ENCODE measurements around the gene SPPL3.

The SPPL3 gene

DNA sequence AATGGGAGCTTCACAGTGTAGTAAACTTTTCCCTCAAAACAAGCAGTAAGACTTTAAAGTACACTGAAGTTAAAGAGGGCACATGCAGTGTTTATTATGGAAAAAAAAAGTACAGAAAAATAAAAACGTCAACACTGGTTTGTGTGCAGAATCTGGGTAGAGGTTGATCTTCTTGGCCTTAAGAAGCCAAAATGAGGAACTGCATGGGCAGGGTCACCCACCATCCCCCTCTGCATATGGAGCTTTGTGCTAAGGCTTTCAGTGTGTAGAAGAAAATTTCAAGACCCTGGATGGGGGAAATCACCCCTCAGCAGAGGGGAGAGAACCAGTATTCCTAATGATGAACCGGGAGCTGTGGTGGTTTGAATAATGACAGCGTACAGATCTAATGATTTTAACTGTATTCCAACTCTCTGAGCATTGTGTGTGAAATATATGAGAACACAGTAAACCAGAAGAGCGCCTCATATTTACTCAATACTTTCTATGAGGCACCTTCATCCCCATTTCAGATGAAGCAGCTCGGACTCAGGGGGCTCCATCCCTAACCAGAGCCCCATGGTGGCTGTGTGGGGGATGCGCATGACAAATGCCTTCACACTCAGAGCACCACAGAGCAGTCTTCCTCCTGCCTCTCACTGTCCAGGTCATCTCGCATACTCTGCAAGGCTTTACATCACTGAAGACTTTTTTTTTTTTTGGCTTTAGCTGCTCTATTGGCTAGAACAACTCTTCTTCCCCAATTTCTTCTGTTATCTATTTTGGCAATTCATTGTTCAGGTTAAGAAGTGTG, 145.2 kb downstream of the SPPL3 start:
- no peak overlapping the region for H3K27ac ChIP-seq
- TF ChIP-seq, protein P1, sequence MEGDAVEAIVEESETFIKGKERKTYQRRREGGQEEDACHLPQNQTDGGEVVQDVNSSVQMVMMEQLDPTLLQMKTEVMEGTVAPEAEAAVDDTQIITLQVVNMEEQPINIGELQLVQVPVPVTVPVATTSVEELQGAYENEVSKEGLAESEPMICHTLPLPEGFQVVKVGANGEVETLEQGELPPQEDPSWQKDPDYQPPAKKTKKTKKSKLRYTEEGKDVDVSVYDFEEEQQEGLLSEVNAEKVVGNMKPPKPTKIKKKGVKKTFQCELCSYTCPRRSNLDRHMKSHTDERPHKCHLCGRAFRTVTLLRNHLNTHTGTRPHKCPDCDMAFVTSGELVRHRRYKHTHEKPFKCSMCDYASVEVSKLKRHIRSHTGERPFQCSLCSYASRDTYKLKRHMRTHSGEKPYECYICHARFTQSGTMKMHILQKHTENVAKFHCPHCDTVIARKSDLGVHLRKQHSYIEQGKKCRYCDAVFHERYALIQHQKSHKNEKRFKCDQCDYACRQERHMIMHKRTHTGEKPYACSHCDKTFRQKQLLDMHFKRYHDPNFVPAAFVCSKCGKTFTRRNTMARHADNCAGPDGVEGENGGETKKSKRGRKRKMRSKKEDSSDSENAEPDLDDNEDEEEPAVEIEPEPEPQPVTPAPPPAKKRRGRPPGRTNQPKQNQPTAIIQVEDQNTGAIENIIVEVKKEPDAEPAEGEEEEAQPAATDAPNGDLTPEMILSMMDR (IDR thresholded peaks at IDR 0.05) = no peak
- no peak for TF ChIP-seq ZFX (IDR thresholded peaks at IDR 0.05; ENCODE audit: borderline replicate concordance)

- no peak overlapping the region for H3K27ac ChIP-seq
These were observed 146.2 kb downstream of the SPPL3 start for GRCh38 chr12:120757949-120758348.

GRCh38 chr12:120757226-120757742, 146.9 kb downstream of the SPPL3 start:
- no peak overlapping the region for H3K27ac ChIP-seq
- TF ChIP-seq ZFX (IDR thresholded peaks at IDR 0.05; ENCODE audit: borderline replicate concordance) = no peak
- TF ChIP-seq, protein P1 (IDR thresholded peaks at IDR 0.05) = no peak

More at GRCh38 chr12:120757949-120758348, 146.2 kb downstream of the SPPL3 start:
- TF ChIP-seq, protein P1 (IDR thresholded peaks at IDR 0.05) = no peak
- TF ChIP-seq ZFX (IDR thresholded peaks at IDR 0.05; ENCODE audit: borderline replicate concordance) = no peak

DNA sequence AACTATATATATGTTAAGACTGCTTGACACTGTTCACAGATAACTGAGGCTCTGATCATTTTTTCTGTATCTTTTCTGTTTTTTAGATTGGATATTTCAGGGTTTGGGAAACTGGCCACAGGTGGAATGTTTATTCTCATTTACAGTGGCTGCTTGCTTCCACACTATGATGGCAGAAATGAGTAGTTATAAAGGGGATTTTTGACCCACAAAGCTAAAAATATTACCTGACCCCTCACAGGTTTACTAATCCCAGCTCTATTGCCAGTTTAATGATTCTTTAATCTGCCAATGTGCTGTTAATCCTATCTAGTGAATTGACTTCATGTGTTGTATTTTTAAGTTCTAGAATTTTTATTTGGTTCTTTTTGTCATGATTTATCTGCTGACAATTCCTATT, 148.9 kb downstream of the SPPL3 start:
- no peak for TF ChIP-seq ZFX (IDR thresholded peaks at IDR 0.05; ENCODE audit: borderline replicate concordance)
- TF ChIP-seq, protein P1 (IDR thresholded peaks at IDR 0.05) = no peak

DNA sequence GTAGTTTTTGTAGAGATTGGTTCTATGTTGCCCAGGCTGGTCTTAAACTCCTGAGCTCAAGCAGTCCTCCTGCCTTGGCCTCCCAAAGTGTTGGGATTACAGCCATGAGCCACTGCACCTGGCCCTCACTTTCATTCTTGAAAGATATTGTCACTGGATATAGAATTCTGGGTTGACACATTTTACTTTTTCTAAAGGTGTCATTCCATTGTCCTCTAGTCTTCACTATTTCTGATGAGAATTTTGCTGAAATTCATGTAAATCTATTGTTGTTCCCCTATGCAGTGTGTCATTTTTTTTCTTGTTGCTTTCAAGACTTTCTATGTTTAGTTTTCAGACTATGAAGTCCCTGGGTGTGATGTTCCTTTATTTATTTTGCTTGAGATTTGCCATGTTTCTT, 149.4 kb downstream of the SPPL3 start:
- H3K27ac ChIP-seq = no peak overlapping the region
- no peak for TF ChIP-seq ZFX (IDR thresholded peaks at IDR 0.05; ENCODE audit: borderline replicate concordance)
- TF ChIP-seq, protein P1 (IDR thresholded peaks at IDR 0.05) = no peak

More for the DNA sequence above, 148.9 kb downstream of the SPPL3 start:
- no peak overlapping the region for H3K27ac ChIP-seq

DNA sequence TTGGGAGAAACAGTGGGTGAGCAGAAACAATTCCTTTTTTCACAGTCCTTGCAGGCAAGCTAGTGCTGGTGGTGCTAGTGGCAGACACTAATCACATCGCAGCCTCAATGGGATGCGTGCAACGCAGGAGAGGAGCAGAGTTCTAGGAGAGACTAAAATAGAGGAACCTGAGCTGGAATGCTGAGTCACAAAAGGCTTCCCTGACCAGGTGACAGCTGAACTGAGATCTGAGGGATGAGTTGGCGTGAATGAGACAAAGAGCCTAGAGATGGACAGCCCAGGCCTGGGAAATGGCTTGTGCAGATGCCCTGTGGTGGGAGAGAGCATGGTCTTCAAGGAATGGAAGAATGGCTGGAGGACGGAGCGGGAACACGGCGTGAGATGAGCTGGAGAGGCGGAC, 152.8 kb downstream of the SPPL3 start:
- no peak overlapping the region for H3K27ac ChIP-seq
- no peak for TF ChIP-seq ZFX (IDR thresholded peaks at IDR 0.05; ENCODE audit: borderline replicate concordance)
- TF ChIP-seq, protein P1 (IDR thresholded peaks at IDR 0.05) = no peak

GRCh38 chr12:120750806-120751205, 153.4 kb downstream of the SPPL3 start:
- H3K27ac ChIP-seq = no peak overlapping the region
- TF ChIP-seq, protein P1 (IDR thresholded peaks at IDR 0.05) = peak; percentile 2; the same call in 1 of the 2 replicates
- TF ChIP-seq ZFX (IDR thresholded peaks at IDR 0.05; ENCODE audit: borderline replicate concordance) = no peak

Data from 22Rv1 (cell line).